Lower lobe of right lung (tissue), 2 donors: ENCODE measurements around the gene PICK1. TPM values are rescaled to one million over a fixed set of nuclear protein-coding genes. Genes with fewer than 3 reads are reported as not detected.

ENCODE experiments used
- ATAC-seq, 2 donors: fragments of 200-7000 bp; cut with Tn5 transposase; one replicate each; pipeline ENCODE4 v1.9.1; 2020 to 2022; ENCODE audit warnings: mild to moderate bottlenecking in 2 of 2, moderate library complexity in 2 of 2
- DNase-seq: peaks from one replicate; pipeline ENCODE4 v3.0.0-alpha.2; 2020
- H3K27ac ChIP-seq: fragments of 200-600 bp; one replicate; pipeline ENCODE4 v1.8.0; 2022
- H3K27me3 ChIP-seq: fragments of 200-600 bp; one replicate; pipeline ENCODE4 v1.8.0; 2022; ENCODE audit warnings: low read depth
- H3K36me3 ChIP-seq: fragments of 200-600 bp; one replicate; pipeline ENCODE4 v1.8.0; 2022; ENCODE audit warnings: mild to moderate bottlenecking
- H3K4me1 ChIP-seq: fragments of 200-600 bp; one replicate; pipeline ENCODE4 v1.8.0; 2022
- H3K4me3 ChIP-seq: fragments of 200-600 bp; one replicate; pipeline ENCODE4 v1.8.0; 2022; ENCODE audit warnings: mild to moderate bottlenecking
- H3K9me3 ChIP-seq: fragments of 200-600 bp; one replicate; pipeline ENCODE4 v1.8.0; 2022
- intact Hi-C: fragments of 100-400 bp; cut with DNase I; formaldehyde crosslinking; loops from one replicate; pipeline ENCODE4 v1.11.0; 2022
- total RNA-seq: library from RNA; stranded (reverse); fragmentation: NEBNext Ultra II Directional; extraction: Animal tissue kit (Norgen Biotek cat#: 25700); gene quantifications from one replicate; pipeline ENCODE4 v1.2.1, GENCODE V29; 2021
- TF ChIP-seq, protein P1 (sequence below): fragments of 200-600 bp; IDR thresholded peaks from one replicate; pipeline ENCODE4 v1.8.0; 2022; ENCODE audit warnings: antibody characterized with exemption, mild to moderate bottlenecking
- donor health status: DM: no; HTN: yes; CAD: no; lungs with severe emphysema.

PICK1 gene
- total RNA-seq, 1 donor from 2014 or later: 35.4 TPM

DNA sequence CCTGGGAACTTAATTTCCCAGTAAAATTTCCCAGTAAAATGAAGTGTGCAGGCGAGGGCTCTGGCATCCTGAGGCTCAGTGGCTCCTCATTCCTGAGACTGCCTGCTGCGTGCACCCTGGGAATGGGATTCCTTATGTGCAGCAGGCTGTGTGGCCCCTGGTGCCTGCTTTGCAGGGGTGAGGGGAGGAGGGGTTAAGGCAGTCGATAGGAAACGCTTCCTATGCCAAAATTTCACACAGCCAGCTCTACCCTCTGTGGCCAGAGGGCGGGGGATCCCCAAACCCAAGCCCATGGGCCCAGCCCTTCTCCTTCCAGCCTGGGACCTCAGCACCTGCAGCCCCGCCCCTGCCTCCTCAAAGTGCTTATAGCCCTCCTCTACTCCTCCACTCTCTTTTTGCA lies 65.4 kb downstream of the PICK1 start:
- Histone ChIP-seq H3K27ac (no peak overlapping the region), H3K27me3 (no peaks in the 10 kb centered on the region), H3K4me1 (no peaks in the 10 kb centered on the region), H3K4me3 (no peak overlapping the region), H3K9me3 (no peaks in the 10 kb centered on the region), H3K36me3 (peaks cover 8% of the 10 kb centered on the region)
- DNase-seq (no peak), ATAC-seq (no peak)
- intact Hi-C loops: no loop called here
- TF ChIP-seq, protein P1, sequence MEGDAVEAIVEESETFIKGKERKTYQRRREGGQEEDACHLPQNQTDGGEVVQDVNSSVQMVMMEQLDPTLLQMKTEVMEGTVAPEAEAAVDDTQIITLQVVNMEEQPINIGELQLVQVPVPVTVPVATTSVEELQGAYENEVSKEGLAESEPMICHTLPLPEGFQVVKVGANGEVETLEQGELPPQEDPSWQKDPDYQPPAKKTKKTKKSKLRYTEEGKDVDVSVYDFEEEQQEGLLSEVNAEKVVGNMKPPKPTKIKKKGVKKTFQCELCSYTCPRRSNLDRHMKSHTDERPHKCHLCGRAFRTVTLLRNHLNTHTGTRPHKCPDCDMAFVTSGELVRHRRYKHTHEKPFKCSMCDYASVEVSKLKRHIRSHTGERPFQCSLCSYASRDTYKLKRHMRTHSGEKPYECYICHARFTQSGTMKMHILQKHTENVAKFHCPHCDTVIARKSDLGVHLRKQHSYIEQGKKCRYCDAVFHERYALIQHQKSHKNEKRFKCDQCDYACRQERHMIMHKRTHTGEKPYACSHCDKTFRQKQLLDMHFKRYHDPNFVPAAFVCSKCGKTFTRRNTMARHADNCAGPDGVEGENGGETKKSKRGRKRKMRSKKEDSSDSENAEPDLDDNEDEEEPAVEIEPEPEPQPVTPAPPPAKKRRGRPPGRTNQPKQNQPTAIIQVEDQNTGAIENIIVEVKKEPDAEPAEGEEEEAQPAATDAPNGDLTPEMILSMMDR: no peak

DNA sequence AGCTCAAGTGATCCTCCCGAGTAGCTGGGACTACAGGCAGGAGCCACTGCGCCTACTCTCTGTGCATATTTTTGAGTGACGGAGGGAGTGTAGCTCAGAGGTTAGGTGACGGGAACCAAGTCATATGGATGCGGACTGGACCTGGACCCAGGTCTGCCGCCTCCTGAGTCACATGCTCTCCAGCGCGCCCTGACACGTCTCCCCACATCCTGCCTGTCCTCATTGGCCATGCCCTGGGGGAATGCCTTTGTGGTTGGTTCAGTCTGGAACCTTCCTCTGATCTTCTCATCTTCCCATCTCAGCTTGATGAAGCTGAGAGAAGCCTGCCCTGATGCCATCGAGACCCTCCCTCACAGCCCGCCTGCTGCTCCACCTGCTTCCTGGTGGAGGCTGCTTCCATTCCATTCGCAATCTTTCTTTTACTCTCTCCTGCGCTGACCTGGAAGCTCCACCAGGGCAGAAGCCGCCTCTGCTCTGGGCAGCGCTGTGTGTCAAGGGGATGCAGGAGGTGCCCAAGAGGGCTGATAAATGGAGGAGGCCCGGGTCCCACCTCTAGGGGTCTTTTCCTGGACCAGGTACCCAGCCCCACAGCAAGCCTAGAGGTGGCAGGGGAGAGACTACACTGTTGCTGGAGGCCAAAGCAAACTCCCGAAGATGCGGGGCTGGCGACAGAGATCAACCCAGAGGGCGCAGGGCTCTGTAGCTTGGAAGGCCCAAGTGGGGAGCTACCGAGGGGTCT lies 67.2 kb downstream of the PICK1 start:
- no peak for ATAC-seq
- H3K27me3 ChIP-seq: no peaks in the 10 kb centered on the region
- no peak overlapping the region for H3K4me3 ChIP-seq
- peaks cover 6% of the 10 kb centered on the region for H3K36me3 ChIP-seq
- no peak for DNase-seq
- no peaks in the 10 kb centered on the region for H3K9me3 ChIP-seq
- no peak overlapping the region for H3K27ac ChIP-seq
- intact Hi-C loops: no loop called here
- TF ChIP-seq, protein P1: no peak
- H3K4me1 ChIP-seq: no peaks in the 10 kb centered on the region

DNA sequence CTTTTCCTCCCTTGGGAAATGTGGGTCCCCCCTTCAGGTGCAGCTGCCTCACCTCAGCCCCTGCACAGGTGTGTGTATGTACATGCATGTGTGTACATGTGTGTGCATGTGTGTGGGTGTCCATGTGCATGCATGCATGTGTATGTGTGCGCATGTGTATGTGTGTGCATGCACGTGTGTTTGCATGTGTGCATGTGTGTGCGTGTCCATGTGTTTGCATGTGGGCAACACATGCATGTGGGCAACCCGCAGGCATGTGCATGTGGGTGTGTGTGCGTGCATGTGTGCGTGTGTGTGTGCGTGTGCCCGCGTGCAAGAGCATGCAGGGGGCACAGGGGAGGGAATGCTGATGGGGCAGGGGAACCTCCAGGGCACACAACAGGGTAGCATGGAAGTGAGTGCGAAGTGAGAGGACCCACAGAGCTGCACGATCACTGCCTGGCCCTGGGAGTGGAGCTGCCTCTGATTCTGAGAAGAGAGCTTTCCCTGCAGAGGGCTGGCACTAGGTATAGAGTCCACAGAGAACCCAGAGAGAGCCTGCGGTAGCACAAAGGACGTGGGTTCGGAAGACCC lies 67.9 kb downstream of the PICK1 start:
- TF ChIP-seq, protein P1: no peak
- H3K4me1 ChIP-seq: no peaks in the 10 kb centered on the region
- H3K9me3 ChIP-seq: no peaks in the 10 kb centered on the region
- no peak overlapping the region for H3K4me3 ChIP-seq
- no peak overlapping the region for H3K27ac ChIP-seq
- intact Hi-C loops: no loop called here
- H3K36me3 ChIP-seq: peaks cover 7% of the 10 kb centered on the region
- ATAC-seq (no peak), DNase-seq (no peak)
- H3K27me3 ChIP-seq: no peaks in the 10 kb centered on the region

Other genes starting within 250 kb of the PICK1 start
- 7.1 TPM for gene GCAT, start 249.5 kb upstream of the PICK1 start, total RNA-seq
- gene GALR3, start 234.0 kb upstream of the PICK1 start, total RNA-seq: not detected
- 18.3 TPM for gene ANKRD54, start 213.1 kb upstream of the PICK1 start, total RNA-seq
- gene EIF3L, start 208.0 kb upstream of the PICK1 start, total RNA-seq: 385 TPM
- 32.2 TPM for gene MICALL1, start 151.1 kb upstream of the PICK1 start, total RNA-seq
- 1.2 TPM for gene C22orf23, start 103.8 kb upstream of the PICK1 start, total RNA-seq
- gene POLR2F, start 103.7 kb upstream of the PICK1 start, total RNA-seq: 60.3 TPM
- not detected for gene SOX10, start 72.8 kb upstream of the PICK1 start, total RNA-seq
- gene SLC16A8, start 26.8 kb downstream of the PICK1 start, total RNA-seq: 0.24 TPM
- 0.44 TPM for gene BAIAP2L2, start 53.3 kb downstream of the PICK1 start, total RNA-seq
- gene PLA2G6, start 124.4 kb downstream of the PICK1 start, total RNA-seq: 60.8 TPM
- 41.3 TPM for gene MAFF, start 144.6 kb downstream of the PICK1 start, total RNA-seq
- gene TMEM184B, start 215.6 kb downstream of the PICK1 start, total RNA-seq: 77.7 TPM